Measurements from ENCODE around the gene ADGRA1. TPM values are rescaled to one million over a fixed set of nuclear protein-coding genes. Genes with fewer than 3 reads are reported as not detected.

Gene ADGRA1
- total RNA-seq, 4 donors from 2014 or later = 0.07 to 1.0 TPM; not detected in 2

GRCh38 chr10:133178357-133179127 is 90.8 kb downstream of the ADGRA1 start:
- H3K9me3 ChIP-seq = no peaks in the 10 kb centered on the region
- H3K4me3 ChIP-seq = no peak overlapping the region
- intact Hi-C loops (cut with DNase I; ENCODE audit: low total_unique reads) = no loop called here
- no peaks in the 10 kb centered on the region for H3K36me3 ChIP-seq
- H3K4me1 ChIP-seq = no peaks in the 10 kb centered on the region
- H3K27ac ChIP-seq = no peak overlapping the region
- H3K27me3 ChIP-seq = no peaks in the 10 kb centered on the region
- TF ChIP-seq, protein P1, sequence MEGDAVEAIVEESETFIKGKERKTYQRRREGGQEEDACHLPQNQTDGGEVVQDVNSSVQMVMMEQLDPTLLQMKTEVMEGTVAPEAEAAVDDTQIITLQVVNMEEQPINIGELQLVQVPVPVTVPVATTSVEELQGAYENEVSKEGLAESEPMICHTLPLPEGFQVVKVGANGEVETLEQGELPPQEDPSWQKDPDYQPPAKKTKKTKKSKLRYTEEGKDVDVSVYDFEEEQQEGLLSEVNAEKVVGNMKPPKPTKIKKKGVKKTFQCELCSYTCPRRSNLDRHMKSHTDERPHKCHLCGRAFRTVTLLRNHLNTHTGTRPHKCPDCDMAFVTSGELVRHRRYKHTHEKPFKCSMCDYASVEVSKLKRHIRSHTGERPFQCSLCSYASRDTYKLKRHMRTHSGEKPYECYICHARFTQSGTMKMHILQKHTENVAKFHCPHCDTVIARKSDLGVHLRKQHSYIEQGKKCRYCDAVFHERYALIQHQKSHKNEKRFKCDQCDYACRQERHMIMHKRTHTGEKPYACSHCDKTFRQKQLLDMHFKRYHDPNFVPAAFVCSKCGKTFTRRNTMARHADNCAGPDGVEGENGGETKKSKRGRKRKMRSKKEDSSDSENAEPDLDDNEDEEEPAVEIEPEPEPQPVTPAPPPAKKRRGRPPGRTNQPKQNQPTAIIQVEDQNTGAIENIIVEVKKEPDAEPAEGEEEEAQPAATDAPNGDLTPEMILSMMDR (IDR thresholded peaks at IDR 0.05) = no peak
- TF ChIP-seq POLR2A (IDR thresholded peaks at IDR 0.05) = no peak
- no peak for DNase-seq

GRCh38 chr10:133179128-133179520 is 91.4 kb downstream of the ADGRA1 start:
- Histone ChIP-seq H3K4me1 (no peaks in the 10 kb centered on the region), H3K9me3 (no peaks in the 10 kb centered on the region), H3K27me3 (no peaks in the 10 kb centered on the region), H3K4me3 (no peak overlapping the region), H3K27ac (no peak overlapping the region), H3K36me3 (no peaks in the 10 kb centered on the region)
- intact Hi-C loops (cut with DNase I; ENCODE audit: low total_unique reads) = no loop called here
- no peak for TF ChIP-seq POLR2A (IDR thresholded peaks at IDR 0.05)
- TF ChIP-seq, protein P1 (IDR thresholded peaks at IDR 0.05) = no peak
- DNase-seq = no peak

GRCh38 chr10:133179651-133180050 is 91.9 kb downstream of the ADGRA1 start:
- H3K27me3 ChIP-seq = no peaks in the 10 kb centered on the region
- DNase-seq = no peak
- intact Hi-C loops (cut with DNase I; ENCODE audit: low total_unique reads) = no loop called here
- no peaks in the 10 kb centered on the region for H3K9me3 ChIP-seq
- no peak overlapping the region for H3K4me3 ChIP-seq
- no peak overlapping the region for H3K27ac ChIP-seq
- TF ChIP-seq, protein P1 (IDR thresholded peaks at IDR 0.05) = no peak
- no peak for TF ChIP-seq POLR2A (IDR thresholded peaks at IDR 0.05)
- no peaks in the 10 kb centered on the region for H3K36me3 ChIP-seq
- H3K4me1 ChIP-seq = no peaks in the 10 kb centered on the region

DNA sequence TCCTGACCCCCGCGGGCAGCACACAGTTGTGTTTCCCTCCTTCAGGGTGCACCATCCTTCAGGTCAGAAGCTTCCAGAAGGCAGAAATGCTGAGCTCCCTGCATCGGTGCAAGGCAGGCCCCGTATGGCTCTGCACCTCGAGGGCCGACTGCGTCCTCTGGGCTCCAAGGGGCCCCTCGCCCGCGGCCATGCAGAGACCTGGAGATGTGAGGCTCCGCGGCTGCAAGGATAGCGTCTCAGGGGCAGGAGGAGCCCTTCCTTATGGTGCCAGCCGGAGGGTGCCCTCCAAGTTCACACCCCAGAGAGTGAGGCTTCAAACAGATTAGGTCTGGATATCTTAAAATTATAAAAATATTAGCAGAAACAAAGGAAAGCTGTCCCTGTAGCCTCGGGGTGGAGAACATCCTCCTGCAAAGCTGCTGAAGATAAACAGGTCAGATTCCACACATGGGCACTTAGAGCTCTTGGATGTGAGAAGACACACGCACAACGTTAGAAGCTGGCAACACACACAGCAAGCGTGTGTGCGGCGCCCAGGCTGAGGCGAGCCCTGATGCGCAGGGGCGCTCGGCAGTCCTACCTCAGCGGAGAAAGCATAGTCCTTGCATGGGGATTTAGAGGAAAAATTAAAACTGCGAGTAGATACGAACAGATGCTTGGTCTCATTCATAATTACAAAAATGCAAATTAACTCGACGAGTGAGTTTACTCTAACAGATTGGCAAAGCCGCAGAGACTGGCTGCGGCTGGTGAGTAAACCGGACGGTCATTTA is 92.7 kb downstream of the ADGRA1 start:
- Histone ChIP-seq H3K4me3 (no peak overlapping the region), H3K27me3 (no peaks in the 10 kb centered on the region), H3K4me1 (no peaks in the 10 kb centered on the region), H3K36me3 (no peaks in the 10 kb centered on the region), H3K9me3 (no peaks in the 10 kb centered on the region), H3K27ac (no peak overlapping the region)
- intact Hi-C loops (cut with DNase I; ENCODE audit: low total_unique reads) = no loop called here
- no peak for DNase-seq
- TF ChIP-seq, protein P1 (IDR thresholded peaks at IDR 0.05) = no peak
- no peak for TF ChIP-seq POLR2A (IDR thresholded peaks at IDR 0.05)
